Activated naive CD8-positive, alpha-beta T cell treated with anti-CD3 and anti-CD28 coated beads, Interleukin-2, amount 10 ng/mL, durations not matched to agents 7 days and 5 days (primary cell): ENCODE data around the gene HLA-DOA. TPM values are rescaled to one million over a fixed set of nuclear protein-coding genes. Genes with fewer than 3 reads are reported as not detected.

Experiments used
- ATAC-seq: fragments of 150-1000 bp; cut with Tn5 transposase; one replicate; pipeline ENCODE4 v1.10.0; 2021; ENCODE audit warnings: low read depth, moderate library complexity
- POLR2A ChIA-PET: fragments of 350-600 bp; sonication (Branson Sonifier 250); formaldehyde crosslinking; loops from one replicate; lab custom pipeline; 2021; ENCODE audit warnings: antibody characterized with exemption; lab: Charles Lee
- DNase-seq: peaks from one replicate; pipeline ENCODE4 v3.0.0; 2021
- H3K27ac Mint-ChIP-seq: one replicate; pipeline ENCODE4 v1.8.0; 2022; ENCODE audit warnings: mild to moderate bottlenecking, mixed read lengths
- H3K27me3 Mint-ChIP-seq: one replicate; pipeline ENCODE4 v1.8.0; 2022; ENCODE audit warnings: mild to moderate bottlenecking, moderate library complexity, mixed read lengths
- H3K36me3 Mint-ChIP-seq: one replicate; pipeline ENCODE4 v1.8.0; 2021; ENCODE audit warnings: mild to moderate bottlenecking, mixed read lengths
- H3K4me1 Mint-ChIP-seq: one replicate; pipeline ENCODE4 v1.8.0; 2021; ENCODE audit warnings: mixed read lengths
- H3K4me3 Mint-ChIP-seq: one replicate; pipeline ENCODE4 v1.8.0; 2022; ENCODE audit warnings: mild to moderate bottlenecking, moderate library complexity, mixed read lengths
- H3K9me3 Mint-ChIP-seq: one replicate; pipeline ENCODE4 v1.8.0; 2021; ENCODE audit warnings: mixed read lengths
- total RNA-seq, 2 experiments: library from RNA; stranded (reverse); gene quantifications; one replicate each; pipeline ENCODE4 v1.2.3, GENCODE V29; 2021

Gene HLA-DOA
- total RNA-seq: 1 to 10 TPM; 7.5 to 8.3 TPM

DNA sequence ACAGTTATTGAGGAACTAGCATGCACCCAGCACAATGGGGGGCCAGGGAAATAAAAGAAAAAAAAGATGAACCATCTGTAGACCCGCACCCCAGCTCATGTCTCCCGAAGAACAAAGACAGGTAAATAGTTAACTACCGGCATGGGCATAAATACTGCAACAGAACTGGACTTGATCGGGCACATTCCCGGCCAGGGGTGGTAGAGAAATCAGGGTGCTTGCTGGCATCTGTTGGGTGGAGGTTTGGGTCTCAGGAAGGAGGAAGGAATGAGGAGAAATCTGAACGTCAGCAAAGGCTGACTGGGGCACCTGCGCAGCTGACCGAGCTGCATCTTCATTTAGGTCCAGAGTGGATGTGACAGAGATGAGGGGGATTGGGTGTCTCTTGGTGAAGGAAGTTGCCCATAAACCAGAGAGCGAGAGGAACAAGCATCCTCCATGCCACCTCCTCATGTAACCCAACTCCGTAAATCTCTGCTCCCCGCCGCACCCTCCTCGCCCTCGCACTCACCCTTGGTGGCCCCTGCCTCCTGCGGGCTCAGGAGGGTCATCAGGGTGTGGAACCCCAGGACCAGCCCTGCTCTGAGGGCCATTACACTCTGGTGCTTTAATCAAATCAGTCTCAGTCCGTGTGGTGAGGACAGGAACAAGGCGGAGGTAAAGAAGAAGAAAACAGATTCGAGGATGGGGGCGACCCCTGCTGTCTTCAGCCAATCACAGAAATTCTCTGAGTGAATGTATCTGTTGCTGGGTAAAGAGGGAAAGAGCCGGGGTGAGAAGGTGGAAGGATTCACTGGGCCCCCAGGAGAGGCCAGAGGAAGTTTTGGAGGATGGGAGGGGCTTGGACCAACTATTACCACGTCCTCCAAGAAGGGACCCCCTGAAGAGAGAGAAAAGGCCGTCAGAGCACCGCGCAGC, at the start of gene HLA-DOA:
Gene HLA-DOA (minus strand): TSS at position 648 of the 918 bp plus-strand sequence.
- H3K27me3 Mint-ChIP-seq: peaks cover 10% of the 10 kb centered on the region
- peaks cover 13% of the 10 kb centered on the region for H3K4me1 Mint-ChIP-seq
- no peaks in the 10 kb centered on the region for H3K9me3 Mint-ChIP-seq
- ATAC-seq: peak; percentile 95
- H3K4me3 Mint-ChIP-seq: peak within 1 kb of the TSS; percentile 83
- peak within 1 kb of the TSS; percentile 60 for H3K27ac Mint-ChIP-seq
- peak; percentile 53 for DNase-seq
- POLR2A ChIA-PET: no interaction called here
- H3K36me3 Mint-ChIP-seq: no peaks in the 10 kb centered on the region

DNA sequence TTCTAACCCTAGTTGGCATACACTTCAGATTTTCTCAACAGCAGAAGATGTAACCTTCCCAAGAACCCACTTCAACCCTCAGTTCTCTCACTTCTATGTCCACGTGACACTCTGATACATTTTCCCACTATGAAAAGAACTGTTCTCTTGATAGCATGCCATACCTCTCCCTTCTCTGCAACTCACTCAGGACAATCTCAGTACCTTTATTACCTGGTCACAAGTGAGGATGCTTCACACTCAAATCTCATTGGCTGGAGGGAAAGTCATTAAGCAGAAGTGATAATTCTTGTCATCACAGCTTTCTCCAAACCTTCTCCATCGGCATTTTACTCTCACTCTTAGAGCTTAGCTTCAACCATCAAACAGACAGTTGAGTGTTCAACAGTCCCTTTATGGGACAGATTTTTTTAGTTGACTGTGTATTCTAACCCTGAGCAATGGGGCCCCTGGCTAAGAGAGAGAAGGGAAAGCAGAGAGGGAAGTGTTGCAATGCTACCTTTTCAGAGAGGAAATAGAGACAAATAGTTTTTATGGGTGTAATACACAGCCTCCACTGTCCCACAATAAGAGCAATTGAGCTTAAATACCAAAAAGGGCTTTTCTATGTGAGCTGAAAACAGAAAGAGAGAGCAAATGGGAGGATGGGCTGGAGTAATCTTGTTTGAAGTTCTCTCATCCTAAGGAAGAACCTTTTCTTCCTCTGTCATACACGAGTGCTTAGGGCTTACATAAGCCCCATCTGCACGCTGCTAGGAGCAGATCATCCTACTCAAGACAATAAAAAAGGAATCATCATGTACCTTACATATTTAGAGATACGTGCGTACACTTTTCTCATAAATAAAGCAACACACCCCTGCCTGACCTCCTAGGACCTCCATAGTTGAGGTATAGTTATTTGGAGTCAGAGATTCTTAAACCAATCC, 48.1 kb upstream of the HLA-DOA start:
- ATAC-seq: no peak
- no peaks in the 10 kb centered on the region for H3K4me1 Mint-ChIP-seq
- no peak overlapping the region for H3K4me3 Mint-ChIP-seq
- H3K36me3 Mint-ChIP-seq: no peaks in the 10 kb centered on the region
- H3K27me3 Mint-ChIP-seq: peaks cover 30% of the 10 kb centered on the region
- no peak overlapping the region for H3K27ac Mint-ChIP-seq
- no peaks in the 10 kb centered on the region for H3K9me3 Mint-ChIP-seq
- POLR2A ChIA-PET: no interaction called here
- DNase-seq: no peak

DNA sequence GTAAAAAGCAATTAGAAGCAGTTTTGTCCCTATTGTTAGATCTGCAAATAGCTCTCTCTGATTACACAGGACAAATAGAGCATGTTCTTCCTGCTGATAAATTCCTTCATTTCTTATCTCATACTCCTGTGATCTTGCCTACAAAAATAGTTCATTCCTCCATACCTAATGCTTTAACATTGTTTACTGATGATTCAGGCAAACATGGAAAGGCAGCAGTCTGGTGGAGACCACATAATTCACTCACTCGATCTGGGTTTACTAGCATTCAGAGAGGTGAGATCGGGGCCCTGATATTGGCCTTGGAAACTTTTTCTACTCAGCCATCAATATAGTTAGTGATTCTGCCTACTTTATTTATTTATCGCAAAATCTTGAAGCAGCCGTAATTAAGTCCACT, 43.8 kb upstream of the HLA-DOA start:
- no peak overlapping the region for H3K27ac Mint-ChIP-seq
- H3K4me1 Mint-ChIP-seq: no peaks in the 10 kb centered on the region
- H3K27me3 Mint-ChIP-seq: peaks cover 30% of the 10 kb centered on the region
- H3K9me3 Mint-ChIP-seq: no peaks in the 10 kb centered on the region
- no peak overlapping the region for H3K4me3 Mint-ChIP-seq
- H3K36me3 Mint-ChIP-seq: no peaks in the 10 kb centered on the region
- no peak for DNase-seq
- ATAC-seq: no peak
- POLR2A ChIA-PET: no interaction called here

DNA sequence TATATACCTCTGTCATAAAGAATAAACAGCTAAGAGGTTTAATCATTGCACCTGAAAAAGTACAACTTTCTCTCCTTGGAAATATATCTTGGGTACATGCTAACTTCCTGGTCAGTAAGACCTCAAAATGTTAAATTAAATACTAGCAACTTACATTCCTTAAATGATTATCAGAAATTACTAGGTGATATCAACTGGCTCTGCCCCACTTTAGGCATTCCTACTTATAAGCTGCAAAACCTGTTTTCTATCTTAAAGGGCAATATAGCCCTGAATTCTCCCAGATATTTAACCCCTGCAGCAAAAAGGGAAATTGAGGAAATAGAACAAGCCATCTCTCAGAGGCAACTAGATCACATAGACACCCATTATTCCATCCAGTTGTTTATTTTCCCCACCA, 43.2 kb upstream of the HLA-DOA start:
- H3K9me3 Mint-ChIP-seq: no peaks in the 10 kb centered on the region

DNA sequence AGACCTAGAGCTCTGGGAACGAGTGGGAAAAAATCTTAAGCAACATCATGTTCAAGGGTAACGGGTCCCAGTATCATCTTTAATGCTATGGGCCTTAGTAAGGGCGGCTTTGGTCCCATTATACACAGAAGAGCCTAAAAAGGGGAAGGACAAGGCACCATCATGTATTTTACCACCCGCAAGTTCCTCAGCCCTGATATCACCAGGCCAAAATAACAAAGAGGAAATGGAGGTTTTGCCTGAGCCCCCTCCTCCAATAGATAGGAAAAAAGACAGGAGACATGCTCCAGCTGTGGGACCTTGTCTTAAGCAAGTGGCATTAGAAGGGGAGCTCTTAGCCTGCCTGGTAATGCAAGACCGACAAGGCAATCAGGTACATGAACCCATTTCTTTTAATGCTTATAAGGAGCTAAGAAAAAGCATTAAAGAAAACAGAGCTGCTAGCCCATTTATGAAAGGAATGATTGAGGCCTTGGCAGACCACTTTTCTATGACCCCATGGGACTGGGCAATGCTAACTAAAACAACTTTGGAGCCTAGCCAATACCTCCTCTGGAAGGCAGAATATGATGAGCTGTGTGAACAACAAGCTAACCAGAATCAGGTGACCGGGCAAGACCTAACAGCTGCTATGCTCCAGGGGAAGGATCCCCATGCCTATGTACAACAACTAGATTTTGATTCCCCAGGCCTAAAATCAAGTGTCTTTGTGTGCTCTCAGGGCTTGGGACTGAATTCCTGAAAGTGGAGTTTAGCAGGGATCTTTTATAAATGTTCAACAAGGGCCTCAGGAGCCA, 40.8 kb upstream of the HLA-DOA start:
- H3K27ac Mint-ChIP-seq: no peak overlapping the region
- peaks cover 32% of the 10 kb centered on the region for H3K27me3 Mint-ChIP-seq
- H3K36me3 Mint-ChIP-seq: no peaks in the 10 kb centered on the region
- ATAC-seq (no peak), DNase-seq (no peak)
- POLR2A ChIA-PET: no interaction called here
- H3K4me3 Mint-ChIP-seq: no peak overlapping the region
- no peaks in the 10 kb centered on the region for H3K4me1 Mint-ChIP-seq
- H3K9me3 Mint-ChIP-seq: no peaks in the 10 kb centered on the region

More for the DNA sequence above, 43.2 kb upstream of the HLA-DOA start:
- no peak overlapping the region for H3K27ac Mint-ChIP-seq
- no peaks in the 10 kb centered on the region for H3K4me1 Mint-ChIP-seq
- POLR2A ChIA-PET: no interaction called here
- ATAC-seq (no peak), DNase-seq (no peak)
- H3K36me3 Mint-ChIP-seq: no peaks in the 10 kb centered on the region
- H3K27me3 Mint-ChIP-seq: peaks cover 28% of the 10 kb centered on the region
- H3K4me3 Mint-ChIP-seq: no peak overlapping the region

DNA sequence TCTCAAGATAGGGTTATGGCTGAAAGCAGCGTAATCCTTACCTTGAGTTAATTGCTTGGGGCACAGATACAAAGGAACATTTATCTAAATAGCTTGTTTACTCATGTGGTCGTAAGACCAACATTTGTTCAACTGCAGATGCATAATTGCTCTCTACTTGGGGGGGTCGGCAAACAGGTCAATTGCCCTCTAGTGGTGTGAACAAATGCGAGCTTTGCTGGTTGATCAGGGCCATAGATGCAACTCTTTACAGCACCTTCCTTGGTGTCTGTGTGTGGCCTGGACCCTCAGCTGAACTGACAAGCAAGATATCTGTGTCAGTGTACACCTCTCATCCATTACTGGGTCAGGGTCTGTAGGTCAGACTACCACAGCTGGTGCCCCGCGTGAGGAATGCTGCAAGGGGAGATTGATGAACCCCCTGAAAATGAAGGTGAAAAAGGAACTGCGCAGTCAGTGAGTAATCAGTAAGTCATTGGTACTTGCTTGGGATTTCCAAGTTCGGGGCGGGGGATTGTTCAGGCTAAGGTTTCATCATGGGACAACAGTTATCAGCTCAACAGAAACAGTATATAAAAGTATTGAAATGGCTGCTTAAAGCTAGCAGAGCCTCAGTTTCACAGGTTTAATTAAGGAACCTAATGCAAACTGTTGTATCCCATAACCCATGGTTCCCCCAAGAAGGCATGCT, 40.1 kb upstream of the HLA-DOA start:
- no peaks in the 10 kb centered on the region for H3K4me1 Mint-ChIP-seq
- no peak overlapping the region for H3K4me3 Mint-ChIP-seq
- no peaks in the 10 kb centered on the region for H3K36me3 Mint-ChIP-seq
- no peak for DNase-seq
- peaks cover 34% of the 10 kb centered on the region for H3K27me3 Mint-ChIP-seq
- no peaks in the 10 kb centered on the region for H3K9me3 Mint-ChIP-seq
- POLR2A ChIA-PET: no interaction called here
- no peak overlapping the region for H3K27ac Mint-ChIP-seq
- no peak for ATAC-seq

DNA sequence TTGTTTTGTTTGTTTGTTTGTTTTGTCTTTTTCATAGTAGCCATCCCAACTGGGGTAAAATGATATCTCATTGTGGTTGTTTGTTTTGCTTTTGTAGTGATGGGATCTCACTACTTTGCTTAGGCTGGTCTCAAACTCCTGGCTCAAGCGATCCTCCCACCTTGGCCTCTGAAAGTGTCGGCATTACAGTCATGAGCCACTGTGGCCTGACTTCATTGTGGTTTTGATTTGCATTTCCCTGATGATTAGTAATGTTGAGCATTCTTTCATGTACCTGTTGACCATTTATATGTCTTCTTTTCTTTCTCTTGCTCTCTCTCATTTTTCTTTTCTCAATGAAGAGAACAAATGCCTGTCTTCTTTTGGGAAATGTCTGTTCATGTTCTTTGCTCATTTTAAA, 30.8 kb upstream of the HLA-DOA start:
- no peak overlapping the region for H3K27ac Mint-ChIP-seq
- H3K4me1 Mint-ChIP-seq: no peaks in the 10 kb centered on the region
- no peak for ATAC-seq
- POLR2A ChIA-PET: no interaction called here
- no peak overlapping the region for H3K4me3 Mint-ChIP-seq
- H3K27me3 Mint-ChIP-seq: peaks cover 52% of the 10 kb centered on the region
- no peaks in the 10 kb centered on the region for H3K36me3 Mint-ChIP-seq
- H3K9me3 Mint-ChIP-seq: no peaks in the 10 kb centered on the region
- DNase-seq: no peak

DNA sequence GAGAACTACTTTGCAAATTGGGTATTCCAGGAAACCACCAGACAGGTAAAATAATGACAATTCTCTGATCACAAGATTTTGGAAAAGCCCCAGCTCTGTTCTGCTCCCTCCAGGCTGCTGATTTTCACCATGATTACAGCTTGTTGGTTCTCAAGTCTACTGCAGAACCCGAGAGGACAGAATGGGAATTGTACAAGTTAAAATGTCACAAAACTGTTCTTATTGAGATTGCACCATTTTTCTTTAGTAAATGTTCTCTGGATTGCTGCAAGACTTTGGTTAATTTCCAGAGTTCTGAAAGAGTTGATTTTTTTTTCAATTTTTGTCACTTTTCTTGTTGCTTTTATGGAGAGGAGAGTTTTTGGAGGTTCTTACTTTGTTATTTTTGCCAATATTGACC, 27.1 kb upstream of the HLA-DOA start:
- ATAC-seq (no peak), DNase-seq (no peak)
- Mint-ChIP-seq H3K4me1 (no peaks in the 10 kb centered on the region), H3K9me3 (no peaks in the 10 kb centered on the region), H3K27ac (no peak overlapping the region), H3K27me3 (peaks cover 67% of the 10 kb centered on the region), H3K36me3 (no peaks in the 10 kb centered on the region), H3K4me3 (no peak overlapping the region)
- POLR2A ChIA-PET: no interaction called here

DNA sequence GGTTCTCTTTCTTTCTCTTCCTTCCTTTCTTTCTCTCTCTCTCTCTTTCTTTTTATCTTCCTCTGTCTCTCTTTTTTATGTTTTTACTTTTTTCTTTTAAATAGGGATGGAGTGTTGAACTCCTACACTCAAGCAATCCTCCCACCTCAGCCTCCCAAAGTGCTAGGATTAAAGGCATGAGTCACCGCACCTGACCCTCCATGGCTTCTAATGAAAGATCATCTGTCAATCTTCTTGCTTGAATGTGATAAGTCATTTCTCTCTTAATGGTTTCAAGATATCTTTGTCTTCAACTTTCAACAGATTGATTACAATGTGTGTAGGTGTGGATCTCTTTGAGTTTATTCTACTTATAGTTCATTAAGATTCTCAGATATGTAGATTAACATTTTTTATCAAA, 25.2 kb upstream of the HLA-DOA start:
- POLR2A ChIA-PET: no interaction called here
- no peak for DNase-seq
- H3K27ac Mint-ChIP-seq: no peak overlapping the region
- no peak overlapping the region for H3K4me3 Mint-ChIP-seq
- H3K36me3 Mint-ChIP-seq: no peaks in the 10 kb centered on the region
- H3K27me3 Mint-ChIP-seq: peaks cover 72% of the 10 kb centered on the region
- ATAC-seq: no peak
- H3K9me3 Mint-ChIP-seq: no peaks in the 10 kb centered on the region
- peaks cover under 1% of the 10 kb centered on the region for H3K4me1 Mint-ChIP-seq

DNA sequence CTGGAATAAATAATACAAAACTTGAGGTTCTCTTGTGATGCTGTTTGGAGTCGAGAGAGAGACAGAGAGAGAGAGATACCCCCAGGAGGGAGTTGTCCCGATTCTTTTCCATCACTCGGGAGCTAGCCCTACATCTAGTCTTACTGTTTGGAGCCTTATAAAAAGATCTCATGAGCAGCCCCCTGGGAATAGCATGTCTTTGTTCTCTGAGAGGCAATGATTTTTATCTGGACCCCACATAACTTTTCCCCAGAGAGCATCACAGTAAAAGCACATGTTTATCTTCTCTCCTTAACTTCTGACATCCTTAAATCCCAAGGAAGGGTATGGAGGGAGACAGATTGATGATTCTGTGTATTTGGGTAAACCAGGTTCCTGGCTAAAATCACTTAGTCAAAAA, 20.9 kb upstream of the HLA-DOA start:
- ATAC-seq (no peak), DNase-seq (no peak)
- peaks cover 18% of the 10 kb centered on the region for H3K4me1 Mint-ChIP-seq
- peaks cover 6% of the 10 kb centered on the region for H3K36me3 Mint-ChIP-seq
- H3K4me3 Mint-ChIP-seq: no peak overlapping the region
- POLR2A ChIA-PET: no interaction called here
- peaks cover 2% of the 10 kb centered on the region for H3K9me3 Mint-ChIP-seq
- H3K27me3 Mint-ChIP-seq: peaks cover 48% of the 10 kb centered on the region
- no peak overlapping the region for H3K27ac Mint-ChIP-seq

DNA sequence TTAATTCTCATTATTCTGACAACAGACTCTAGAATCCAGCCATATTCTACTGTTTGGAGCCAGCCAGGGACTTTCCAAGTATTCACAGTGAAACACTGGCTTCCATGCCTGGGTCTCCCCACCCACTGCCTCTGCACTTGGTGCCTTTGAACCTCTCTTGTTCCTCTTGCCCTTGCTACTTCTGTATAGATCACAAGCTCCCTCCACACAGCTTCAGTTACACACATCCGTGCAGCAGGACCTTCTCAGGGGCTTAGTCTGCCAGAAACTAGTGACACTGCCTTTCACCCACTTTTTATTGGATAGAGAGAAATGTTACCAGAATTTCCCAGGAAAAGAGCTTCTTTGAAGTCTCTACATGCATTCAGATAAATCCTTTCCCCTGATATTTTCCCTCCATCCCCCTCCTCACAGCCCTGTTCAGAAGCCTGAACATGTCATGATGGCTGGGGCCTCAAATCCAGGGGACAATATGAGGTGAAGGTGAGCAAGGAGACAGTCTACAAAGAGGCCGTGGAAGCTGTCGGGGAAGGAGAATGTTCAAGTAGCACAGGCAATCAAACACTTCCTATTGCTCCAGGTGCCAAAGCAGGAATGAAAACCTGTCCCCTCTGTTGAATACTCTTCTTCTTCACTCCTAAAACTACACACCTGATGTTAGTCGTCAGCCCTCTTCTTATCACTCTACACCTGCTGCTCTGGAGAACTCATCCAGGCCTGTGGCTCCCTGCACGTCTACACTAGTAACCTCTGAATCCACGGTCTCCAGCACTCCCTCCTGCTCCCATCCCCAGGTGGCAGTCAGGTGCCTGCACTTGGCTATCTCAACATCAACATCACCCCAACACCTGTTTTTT, 20.2 kb upstream of the HLA-DOA start:
- H3K4me3 Mint-ChIP-seq: no peak overlapping the region

More for the DNA sequence above, 20.2 kb upstream of the HLA-DOA start:
- peaks cover 6% of the 10 kb centered on the region for H3K36me3 Mint-ChIP-seq
- peaks cover 18% of the 10 kb centered on the region for H3K4me1 Mint-ChIP-seq
- POLR2A ChIA-PET: no interaction called here
- H3K27ac Mint-ChIP-seq: peak overlapping the region; percentile 32
- no peak for DNase-seq
- peaks cover 43% of the 10 kb centered on the region for H3K27me3 Mint-ChIP-seq
- H3K9me3 Mint-ChIP-seq: peaks cover 2% of the 10 kb centered on the region
- peak; percentile 56 for ATAC-seq
